Measurements from ENCODE around the gene NBL1.

NBL1 gene

DNA sequence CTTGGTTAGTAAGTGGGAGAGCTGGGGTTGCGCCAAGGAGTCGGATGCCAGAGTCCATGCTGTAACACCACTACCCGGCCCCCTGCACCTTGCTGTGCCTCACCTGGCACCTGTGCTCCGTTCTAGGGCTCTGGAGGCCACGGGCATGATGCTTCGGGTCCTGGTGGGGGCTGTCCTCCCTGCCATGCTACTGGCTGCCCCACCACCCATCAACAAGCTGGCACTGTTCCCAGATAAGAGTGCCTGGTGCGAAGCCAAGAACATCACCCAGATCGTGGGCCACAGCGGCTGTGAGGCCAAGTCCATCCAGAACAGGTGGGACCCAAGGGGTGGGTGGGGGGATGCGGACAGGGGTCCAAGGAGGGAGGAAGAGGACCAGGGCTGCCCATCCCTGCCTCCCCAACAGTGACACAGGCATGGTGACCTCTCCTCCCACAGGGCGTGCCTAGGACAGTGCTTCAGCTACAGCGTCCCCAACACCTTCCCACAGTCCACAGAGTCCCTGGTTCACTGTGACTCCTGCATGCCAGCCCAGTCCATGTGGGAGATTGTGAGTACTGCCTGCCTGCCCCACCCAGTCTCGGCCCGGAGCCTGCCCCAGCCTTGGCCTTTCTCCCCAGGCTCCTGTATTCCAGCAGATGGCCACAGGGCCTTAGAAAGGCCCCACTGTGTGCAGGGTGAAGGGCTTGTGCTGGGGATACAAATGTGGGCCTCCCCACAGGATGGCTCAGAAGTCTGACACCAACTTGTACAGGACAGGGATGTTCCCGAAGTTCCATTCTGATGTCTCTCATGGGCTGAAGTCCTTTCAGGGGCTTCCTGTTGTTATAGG lies 11.0 kb downstream of the NBL1 start:
- no peak overlapping the region for H3K9ac ChIP-seq

DNA sequence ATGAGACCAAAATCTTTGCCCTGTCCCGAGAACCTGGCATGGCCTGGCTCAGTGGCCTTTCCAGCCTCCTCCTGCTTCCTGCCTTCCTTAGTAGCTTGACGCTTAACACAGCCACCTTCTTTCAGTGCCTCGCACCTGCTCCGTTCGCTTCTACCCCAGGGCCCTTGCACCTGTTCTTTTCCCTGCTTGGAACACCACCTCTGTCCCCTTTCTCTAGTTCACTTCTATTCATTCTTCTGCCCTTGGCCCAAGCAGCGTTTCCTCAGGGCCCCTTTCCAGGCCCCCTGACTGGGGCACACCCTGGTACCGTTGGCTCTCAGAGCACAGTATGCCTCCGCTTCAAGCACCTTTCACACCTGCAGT lies 11.6 kb downstream of the NBL1 start:
- H3K4me2 ChIP-seq (ENCODE audit: low read length): no peak overlapping the region
- H3K4me1 ChIP-seq: no peaks in the 10 kb centered on the region
- H3K36me3 ChIP-seq (ENCODE audit: control insufficient read depth, insufficient read depth, low read length): no peaks in the 10 kb centered on the region
- no peaks in the 10 kb centered on the region for H3K9me3 ChIP-seq (ENCODE audit: control insufficient read depth, low read length)
- no peak overlapping the region for H3K4me3 ChIP-seq (ENCODE audit: low read depth, low read length)
- TF ChIP-seq CTCF (IDR thresholded peaks at IDR 0.05): no peak
- H2AFZ ChIP-seq: no peak overlapping the region
- H3K27ac ChIP-seq: no peak overlapping the region
- no peak overlapping the region for H3K9ac ChIP-seq
- no peaks in the 10 kb centered on the region for H3K79me2 ChIP-seq
- H3K27me3 ChIP-seq (ENCODE audit: control insufficient read depth, insufficient read depth, low read length): no peaks in the 10 kb centered on the region

More for the DNA sequence above, 11.0 kb downstream of the NBL1 start:
- H2AFZ ChIP-seq: no peak overlapping the region
- no peaks in the 10 kb centered on the region for H3K79me2 ChIP-seq
- no peaks in the 10 kb centered on the region for H3K4me1 ChIP-seq
- no peak for TF ChIP-seq CTCF (IDR thresholded peaks at IDR 0.05)
- no peak overlapping the region for H3K27ac ChIP-seq
- no peaks in the 10 kb centered on the region for H3K9me3 ChIP-seq (ENCODE audit: control insufficient read depth, low read length)
- no peaks in the 10 kb centered on the region for H3K27me3 ChIP-seq (ENCODE audit: control insufficient read depth, insufficient read depth, low read length)
- no peaks in the 10 kb centered on the region for H3K36me3 ChIP-seq (ENCODE audit: control insufficient read depth, insufficient read depth, low read length)
- no peak overlapping the region for H3K4me3 ChIP-seq (ENCODE audit: low read depth, low read length)
- no peak overlapping the region for H3K4me2 ChIP-seq (ENCODE audit: low read length)

DNA sequence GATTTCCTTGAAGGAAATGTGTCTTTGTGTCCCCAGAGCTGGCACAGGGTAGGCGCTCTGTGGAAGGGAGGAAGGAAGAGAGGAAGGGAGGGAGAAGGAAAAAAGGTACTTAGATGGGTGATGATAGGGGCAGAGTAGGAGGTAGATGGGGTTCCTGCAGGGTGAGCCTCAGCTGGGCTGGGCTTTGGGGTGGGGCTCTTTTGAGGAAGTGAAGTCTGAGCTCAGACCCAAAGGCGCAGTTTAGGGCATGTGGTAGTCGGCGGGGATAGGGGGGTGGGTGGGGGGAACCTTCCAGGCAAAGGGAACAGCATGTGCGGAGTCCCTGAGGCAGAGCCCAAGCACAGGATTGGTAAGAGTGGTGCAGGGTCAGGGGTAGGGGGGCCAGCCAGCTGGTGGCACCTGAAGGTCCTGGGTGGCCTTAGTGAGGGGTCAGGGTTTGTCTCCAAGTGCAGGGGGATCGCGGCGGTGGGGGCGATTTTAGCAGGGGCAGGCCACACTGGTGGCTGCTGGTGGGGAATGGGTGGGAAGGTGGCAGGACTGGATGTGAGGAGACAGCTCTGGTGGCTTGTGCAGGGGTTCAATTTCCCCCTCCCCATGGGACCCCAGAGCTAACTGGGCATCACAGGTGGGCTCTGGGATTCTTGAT lies 12.1 kb downstream of the NBL1 start:
- H3K9me3 ChIP-seq (ENCODE audit: control insufficient read depth, low read length): no peaks in the 10 kb centered on the region

GRCh38 chr1:19656780-19657466 lies 12.8 kb downstream of the NBL1 start:
- Histone ChIP-seq H3K4me1 (no peaks in the 10 kb centered on the region), H3K4me2 (ENCODE audit: low read length) (no peak overlapping the region), H3K9me3 (ENCODE audit: control insufficient read depth, low read length) (no peaks in the 10 kb centered on the region), H3K27me3 (ENCODE audit: control insufficient read depth, insufficient read depth, low read length) (no peaks in the 10 kb centered on the region), H2AFZ (no peak overlapping the region), H3K36me3 (ENCODE audit: control insufficient read depth, insufficient read depth, low read length) (no peaks in the 10 kb centered on the region), H3K27ac (no peak overlapping the region), H3K4me3 (ENCODE audit: low read depth, low read length) (no peak overlapping the region), H3K79me2 (no peaks in the 10 kb centered on the region), H3K9ac (no peak overlapping the region)
- TF ChIP-seq CTCF (IDR thresholded peaks at IDR 0.05): no peak

More for the DNA sequence above, 12.1 kb downstream of the NBL1 start:
- Histone ChIP-seq H3K27me3 (ENCODE audit: control insufficient read depth, insufficient read depth, low read length) (no peaks in the 10 kb centered on the region), H3K79me2 (no peaks in the 10 kb centered on the region), H3K4me1 (no peaks in the 10 kb centered on the region), H3K27ac (no peak overlapping the region), H2AFZ (no peak overlapping the region), H3K36me3 (ENCODE audit: control insufficient read depth, insufficient read depth, low read length) (no peaks in the 10 kb centered on the region), H3K4me3 (ENCODE audit: low read depth, low read length) (no peak overlapping the region), H3K9ac (no peak overlapping the region), H3K4me2 (ENCODE audit: low read length) (no peak overlapping the region)
- TF ChIP-seq CTCF (IDR thresholded peaks at IDR 0.05): no peak

Data from parathyroid adenoma (tissue), 2 donors.